K562 (cell line): ENCODE results near the gene CABYR. TPM values are rescaled to one million over a fixed set of nuclear protein-coding genes. Genes with fewer than 3 reads are reported as not detected.

Source experiments
- ATAC-seq: fragments of 200-7000 bp; cut with Tn5 transposase; 3 replicates; pipeline ENCODE4 v1.9.1; 2020; ENCODE audit warnings: moderate library complexity
- BruUV-seq: library from RNA; stranded (reverse); fragments of 400-500 nt; replicated peaks from 2 replicates; lab custom pipeline; 2021; lab: Mats Ljungman, UMichigan
- CTCF ChIA-PET: fragments of 300-600 bp; formaldehyde crosslinking; extraction: SDS; loops from one replicate; lab custom pipeline; 2021; ENCODE audit warnings: low intra/inter-chr PET ratio; lab: Yijun Ruan, JAX
- POLR2A ChIA-PET: fragments of 300-600, 350-650 bp; sonication (Branson Sonifier 250); formaldehyde crosslinking; extraction: SDS; loops from one replicate; lab custom pipeline; 2021; ENCODE audit warnings: antibody characterized with exemption, inconsistent platforms; lab: Yijun Ruan, JAX
- DNase-seq, 4 experiments: peaks; one replicate each; pipeline versions ENCODE4 v3.0.0 to v3.0.0-alpha.2; 2011 to 2018; ENCODE audit warnings: low spot score in 3 of 4, mixed read lengths in 3 of 4; ENCODE audit errors: extremely low read depth in 1 of 4
- FAIRE-seq: peaks from 2 replicates; lab custom pipeline; 2011; peaks lifted over from hg19 to GRCh38; lab: Jason Lieb, UNC
- H2AFZ ChIP-seq: 2 replicates; pipeline ENCODE4 v1.6.0; 2011; ENCODE audit warnings: low read depth, low read length, control low read depth, inconsistent platforms
- H3K27ac ChIP-seq: fragments of 200-600 bp; 3 replicates; pipeline ENCODE4 v1.8.0; 2011; ENCODE audit warnings: low read depth, mild to moderate bottlenecking, control low read depth, inconsistent platforms, low read length, moderate library complexity, mixed read lengths; ENCODE audit errors: extremely low read depth
- H3K27me3 ChIP-seq, 2 experiments: fragments of 300-600 bp in 1 of 2; 2 replicates in 1 of 2; 3 replicates in 1 of 2; pipeline versions ENCODE4 v1.6.0 to v1.8.0; 2011; ENCODE audit warnings: inconsistent platforms in 2 of 2, low read length in 2 of 2, mild to moderate bottlenecking in 1 of 2, mixed read lengths in 1 of 2, moderate library complexity in 1 of 2; ENCODE audit not compliant: control insufficient read depth in 2 of 2, insufficient read depth in 2 of 2
- H3K36me3 ChIP-seq: fragments of 300-600 bp; 3 replicates; pipeline ENCODE4 v1.8.0; 2011; ENCODE audit warnings: mild to moderate bottlenecking, low read length, inconsistent platforms; ENCODE audit not compliant: control insufficient read depth, insufficient read depth
- H3K4me1 ChIP-seq, 2 experiments: fragments of 200-600 bp in 1 of 2; replicated peaks in 1 of 2; 2 replicates in 1 of 2; 3 replicates in 1 of 2; pipeline versions ENCODE4 v1.5.1 to v1.8.0; 2011; ENCODE audit warnings: inconsistent platforms in 2 of 2, low read length in 2 of 2, mild to moderate bottlenecking in 1 of 2, mixed read lengths in 1 of 2, moderate library complexity in 1 of 2; ENCODE audit not compliant: control insufficient read depth in 2 of 2, insufficient read depth in 2 of 2
- H3K4me2 ChIP-seq: 2 replicates; pipeline ENCODE4 v1.6.1; 2011; ENCODE audit warnings: low read length, control low read depth, inconsistent platforms, mixed read lengths; ENCODE audit not compliant: insufficient read depth
- H3K4me3 ChIP-seq: fragments of 200-600 bp; sonication (generic), shearing (Covaris generic); 2 replicates; pipeline ENCODE4 v1.5.1; 2016; ENCODE audit warnings: control low read depth, inconsistent platforms
- H3K79me2 ChIP-seq: fragments of 200-600 bp; 3 replicates; pipeline ENCODE4 v1.8.0; 2011; ENCODE audit warnings: low read length, inconsistent platforms; ENCODE audit not compliant: control insufficient read depth, insufficient read depth
- H3K9ac ChIP-seq, 2 experiments: 2 replicates each; pipeline versions ENCODE4 v1.6.0 to v1.6.1; 2011; ENCODE audit warnings: low read depth in 2 of 2, low read length in 2 of 2, control low read depth in 1 of 2, inconsistent platforms in 1 of 2, mild to moderate bottlenecking in 1 of 2, mixed read lengths in 1 of 2; ENCODE audit not compliant: insufficient read depth in 1 of 2
- H3K9me1 ChIP-seq: one replicate; pipeline ENCODE4 v1.6.0; 2011; ENCODE audit warnings: inconsistent platforms, mild to moderate bottlenecking, low read length, moderate library complexity; ENCODE audit not compliant: control insufficient read depth, insufficient read depth
- H3K9me3 ChIP-seq: replicated peaks from 2 replicates; pipeline ENCODE4 v1.5.1; 2011; ENCODE audit warnings: low read depth, low read length, inconsistent platforms; ENCODE audit not compliant: control insufficient read depth, insufficient read depth
- H4K20me1 ChIP-seq: replicated peaks from 2 replicates; pipeline ENCODE4 v1.6.1; 2011; ENCODE audit warnings: low read length, inconsistent platforms, mixed read lengths; ENCODE audit not compliant: control insufficient read depth, insufficient read depth
- HDAC6 ChIP-seq: IDR thresholded peaks from 2 replicates; pipeline ENCODE4 v1.6.1; 2012; ENCODE audit warnings: low read depth, mild to moderate bottlenecking, control low read depth, inconsistent platforms, low read length, moderate library complexity
- PCBP1 ChIP-seq: fragments of 200-400 bp; formaldehyde crosslinking; IDR thresholded peaks from 2 replicates; pipeline ENCODE4 v1.6.1; 2018; ENCODE audit warnings: mild to moderate bottlenecking, low read depth, low read length; ENCODE audit not compliant: poor library complexity, severe bottlenecking
- RBM25 ChIP-seq: fragments of 200-400 bp; formaldehyde crosslinking; IDR thresholded peaks from 2 replicates; pipeline ENCODE4 v1.6.1; 2018; ENCODE audit warnings: low read length, low read depth, moderate library complexity; ENCODE audit not compliant: severe bottlenecking
- ZFP1 ChIP-seq: fragments of 450-650 bp; formaldehyde crosslinking; IDR thresholded peaks from 2 replicates; pipeline ENCODE4 v1.4.0; 2020; ENCODE audit warnings: mild to moderate bottlenecking, mixed read lengths
- WGBS: fragments of 100-300 bp; shearing (Covaris generic); methylation state at CpG from one replicate; pipeline ENCODE4 v1.1.6; 2016; ENCODE audit warnings: low coverage, mixed read lengths; ENCODE audit not compliant: insufficient coverage; ENCODE audit errors: missing lambda C conversion rate; 5-methylcytosine and 5-hydroxymethylcytosine counted together
- in situ Hi-C: fragments of 300-500 bp; cut with MboI; formaldehyde crosslinking; loops from 4 replicates; pipeline ENCODE4 v1.15.0; 2018; ENCODE audit warnings: inconsistent platforms, mixed read lengths
- intact Hi-C: fragments of 100-400 bp; cut with micrococcal nuclease; formaldehyde crosslinking; loops from 2 replicates; pipeline ENCODE4 v1.14.2; 2022
- polyA plus RNA-seq, 8 experiments: library from polyadenylated mRNA; depleted of rRNA in 4 of 8; stranded (reverse) in 5 of 8; unstranded in 3 of 8; fragments of >200 nt; fragmentation: Nextera tagmentation in 2 of 8; fragmentation: Illumina TruSeq in 1 of 8; extraction: Ambion mirVana in 2 of 8; extraction: Trizol in 1 of 8; gene quantifications; 2 replicates each; pipeline versions ENCODE4 v1.2.1 to v1.2.3, GENCODE V29; 2011 to 2014; ENCODE audit warnings: inconsistent platforms in 1 of 8, missing spikeins in 1 of 8
- total RNA-seq, 7 experiments: library from RNA; depleted of rRNA in 6 of 7; stranded (reverse); fragments of >200 nt in 6 of 7; fragmentation: Illumina TruSeq in 2 of 7; extraction: Trizol in 2 of 7; gene quantifications; 2 replicates each; pipeline versions ENCODE4 v1.2.1 to v1.2.3, GENCODE V29; 2011 to 2021; ENCODE audit warnings: low replicate concordance in 1 of 7
- TF ChIP-seq, protein P1 (sequence below): sonication (generic); formaldehyde crosslinking; IDR thresholded peaks from 2 replicates; pipeline ENCODE4 v1.8.0; 2022; ENCODE audit warnings: mild to moderate bottlenecking, missing genetic modification reagents

Gene CABYR
- total and polyA plus RNA-seq, 9 of the 15 experiments (the other 6 are each of a cell fraction or from before 2014, with no cell fraction given) = not detected

DNA sequence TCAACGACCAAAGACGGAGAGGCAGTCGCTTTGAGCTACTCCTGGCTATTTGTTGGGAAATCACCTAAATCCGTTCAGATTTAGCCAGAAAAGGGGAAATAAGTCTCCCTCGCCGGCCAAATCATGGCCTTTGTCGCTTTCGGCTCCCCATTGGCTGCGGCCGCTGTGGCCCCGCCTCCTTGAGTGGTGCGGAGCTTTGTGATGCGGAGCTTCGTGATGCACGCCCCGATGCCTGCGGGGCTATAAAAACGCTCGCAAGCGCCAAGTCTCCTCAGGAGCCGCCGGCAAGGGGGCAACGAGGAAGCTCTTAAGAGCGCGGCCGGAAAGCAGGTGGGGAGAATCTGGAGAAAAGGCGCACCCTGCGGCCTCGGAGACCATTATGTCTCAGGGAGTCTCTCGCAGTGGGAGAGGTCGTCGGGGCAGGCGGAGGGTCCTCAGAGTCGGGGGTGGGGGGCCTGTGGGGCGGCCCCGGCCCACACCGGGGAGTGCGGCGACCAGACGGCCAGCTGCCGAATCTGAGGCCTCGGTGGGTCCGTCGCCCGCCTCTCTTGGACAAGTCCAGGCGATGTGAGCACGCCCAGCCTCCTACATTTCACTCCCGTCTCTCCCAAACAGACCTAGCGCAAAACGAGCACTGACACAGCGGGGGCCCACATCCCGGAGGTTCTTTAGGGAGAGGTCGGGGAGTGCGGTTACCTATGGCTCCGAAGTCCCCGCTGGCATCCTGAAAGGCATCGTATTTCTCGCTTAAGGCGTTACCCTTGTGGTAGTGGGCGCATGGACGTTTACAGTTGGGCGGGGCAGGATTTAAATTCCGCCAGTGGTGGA, at the start of gene CABYR (continued):
- TF ChIP-seq, protein P1, sequence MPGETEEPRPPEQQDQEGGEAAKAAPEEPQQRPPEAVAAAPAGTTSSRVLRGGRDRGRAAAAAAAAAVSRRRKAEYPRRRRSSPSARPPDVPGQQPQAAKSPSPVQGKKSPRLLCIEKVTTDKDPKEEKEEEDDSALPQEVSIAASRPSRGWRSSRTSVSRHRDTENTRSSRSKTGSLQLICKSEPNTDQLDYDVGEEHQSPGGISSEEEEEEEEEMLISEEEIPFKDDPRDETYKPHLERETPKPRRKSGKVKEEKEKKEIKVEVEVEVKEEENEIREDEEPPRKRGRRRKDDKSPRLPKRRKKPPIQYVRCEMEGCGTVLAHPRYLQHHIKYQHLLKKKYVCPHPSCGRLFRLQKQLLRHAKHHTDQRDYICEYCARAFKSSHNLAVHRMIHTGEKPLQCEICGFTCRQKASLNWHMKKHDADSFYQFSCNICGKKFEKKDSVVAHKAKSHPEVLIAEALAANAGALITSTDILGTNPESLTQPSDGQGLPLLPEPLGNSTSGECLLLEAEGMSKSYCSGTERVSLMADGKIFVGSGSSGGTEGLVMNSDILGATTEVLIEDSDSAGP (CRISPR knock-in tag) = no peak
- TF ChIP-seq PCBP1 = no peak
- no peak for TF ChIP-seq HDAC6

DNA sequence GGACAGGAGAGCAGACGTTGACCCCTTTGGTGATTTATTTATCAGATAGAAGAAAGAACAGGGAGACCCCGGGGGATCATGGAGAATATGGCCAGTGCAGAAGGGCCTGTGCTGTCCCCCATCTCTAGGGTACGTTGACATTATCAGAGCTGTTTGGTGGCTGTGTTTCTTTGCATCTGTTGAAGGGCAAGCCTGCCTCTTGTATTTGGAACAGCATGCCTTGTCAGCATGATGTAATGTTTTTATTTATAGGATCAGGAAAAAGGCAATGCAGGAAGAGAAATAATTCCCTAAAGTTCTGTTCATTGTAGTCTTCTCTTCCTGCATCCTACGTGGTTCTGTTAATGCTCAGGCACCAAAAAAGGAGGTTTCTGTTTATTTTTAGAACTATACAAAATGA, 49.8 kb upstream of the CABYR start:
- intact Hi-C loops = no loop called here
- Histone ChIP-seq H3K9ac (no peak overlapping the region), H3K4me2 (no peak overlapping the region), H3K4me3 (no peak overlapping the region), H3K36me3 (no peaks in the 10 kb centered on the region), H4K20me1 (no peaks in the 10 kb centered on the region), H3K79me2 (no peaks in the 10 kb centered on the region), H3K27me3 (peaks cover 2 to 4% of the 10 kb centered on the region in 2 experiments; a peak in 1 of 5 replicates), H2AFZ (no peak overlapping the region), H3K9me3 (no peaks in the 10 kb centered on the region), H3K27ac (no peak overlapping the region), H3K9me1 (no peaks in the 10 kb centered on the region), H3K4me1 (no peaks in the 10 kb centered on the region)
- TF ChIP-seq ZFP1 (CRISPR knock-in tag) (no peak), RBM25 (no peak)
- CTCF ChIA-PET = no interaction called here
- POLR2A ChIA-PET = interaction anchor here (0.6 kb wide), 1 partner anchor 23 kb away, joined by 3 read pairs; no protein-coding TSS in a partner anchor
- ATAC-seq = no peak
- no peak for DNase-seq
- WGBS = 0% methylated on average over 4 of the region's 4 CpGs
- no peak for FAIRE-seq
- BruUV-seq = no TSS peak
- in situ Hi-C loops = no loop called here
